H1 (cell line): ENCODE measurements around the gene PLIN1. TPM values are rescaled to one million over a fixed set of nuclear protein-coding genes. Genes with fewer than 3 reads are reported as not detected.

Experiments used
- ASH2L ChIP-seq: fragments of 200-600, 300-600 bp; sonication (generic); IDR thresholded peaks from one replicate; pipeline ENCODE4 v1.7.1; 2017; ENCODE audit warnings: low read length
- CREB1 ChIP-seq: IDR thresholded peaks from 2 replicates; pipeline ENCODE4 v1.6.1; 2012; ENCODE audit warnings: inconsistent platforms
- GABPA ChIP-seq: IDR thresholded peaks from 2 replicates; pipeline ENCODE4 v1.6.1; 2011; ENCODE audit warnings: mild to moderate bottlenecking, low read length, moderate library complexity, borderline replicate concordance; ENCODE audit not compliant: insufficient read depth
- GTF2F1 ChIP-seq: IDR thresholded peaks from 2 replicates; pipeline ENCODE4 v1.6.1; 2012; ENCODE audit warnings: low read depth, low read length, improper control_type of control experiment, borderline replicate concordance
- PHF8 ChIP-seq: fragments of 200-600 bp; sonication (generic); conservative IDR thresholded peaks from 2 replicates; pipeline ENCODE4 v1.7.1; 2012; ENCODE audit warnings: low read depth, mild to moderate bottlenecking, inconsistent platforms, low read length, moderate library complexity
- POLR2A ChIP-seq, 2 experiments: IDR thresholded peaks; 1 replicate in 1 of 2; 2 replicates in 1 of 2; pipeline ENCODE4 v1.6.1; 2011; ENCODE audit warnings: low read depth in 2 of 2, low read length in 2 of 2, mild to moderate bottlenecking in 2 of 2; ENCODE audit errors: control extremely low read depth in 1 of 2
- POLR2AphosphoS5 ChIP-seq: IDR thresholded peaks from 2 replicates; pipeline ENCODE4 v1.6.1; 2011; ENCODE audit warnings: low read depth, low read length
- SAP30 ChIP-seq: fragments of 300-600 bp; sonication (generic); IDR thresholded peaks from 2 replicates; pipeline ENCODE4 v1.7.1; 2012; ENCODE audit warnings: low read length, moderate library complexity, mild to moderate bottlenecking, inconsistent platforms; ENCODE audit not compliant: insufficient read depth, insufficient replicate concordance
- ZNF274 ChIP-seq: IDR thresholded peaks from 2 replicates; pipeline ENCODE4 v1.7.0; 2012; ENCODE audit warnings: low read length, borderline replicate concordance; ENCODE audit errors: extremely low read depth
- polyA plus RNA-seq, 7 experiments: library from polyadenylated mRNA; depleted of rRNA in 3 of 7; stranded (reverse) in 5 of 7; unstranded in 2 of 7; fragments of >200 nt in 5 of 7; fragments of 200-250 nt in 2 of 7; gene quantifications; 1 replicate in 5 of 7; 2 replicates in 1 of 7; 4 replicates in 1 of 7; pipeline versions ENCODE4 v1.2.1 to v1.2.3, GENCODE V29; 2011 to 2013; ENCODE audit warnings: missing spikeins in 2 of 7, mixed read lengths in 2 of 7
- total RNA-seq: library from RNA; stranded (reverse); fragmentation: NEBNext Ultra II Directional; extraction: Animal tissue kit (Norgen Biotek cat#: 25700); gene quantifications from 2 replicates; pipeline ENCODE4 v1.2.1, GENCODE V29; 2021
- TF ChIP-seq, protein P1 (sequence below): fragments of 300-600 bp; sonication (generic); IDR thresholded peaks from 2 replicates; pipeline ENCODE4 v1.7.1; 2012; ENCODE audit warnings: low read length, moderate library complexity, mild to moderate bottlenecking, inconsistent platforms; ENCODE audit not compliant: insufficient replicate concordance
- TF ChIP-seq, protein P2 (sequence below): IDR thresholded peaks from 2 replicates; pipeline ENCODE4 v1.6.1; 2011; ENCODE audit warnings: low read depth, mild to moderate bottlenecking, low read length; ENCODE audit not compliant: insufficient read depth

PLIN1 gene
- total and polyA plus RNA-seq, 2 of the 8 experiments (the other 6 are each of a cell fraction or from before 2014, with no cell fraction given) = 0.33 TPM; not detected in 1

DNA sequence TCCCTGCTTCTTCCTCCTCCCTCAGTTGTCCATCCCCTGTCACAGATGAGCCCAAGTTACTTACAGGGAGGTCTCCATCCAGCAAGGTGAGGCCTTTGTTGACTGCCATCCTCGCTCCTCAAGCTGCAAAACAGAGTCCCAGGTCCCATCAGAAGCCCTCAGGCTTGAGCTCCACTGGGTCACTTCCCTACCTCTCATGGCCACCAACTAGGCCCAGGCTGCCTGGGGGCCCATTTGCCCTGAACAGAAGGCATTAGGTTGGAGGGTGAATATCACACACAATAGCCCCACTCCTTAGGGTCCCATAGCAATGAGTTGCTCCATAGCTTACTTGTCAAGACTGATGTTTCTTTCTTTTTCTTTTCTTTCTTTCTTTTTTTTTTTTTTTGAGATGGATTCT, 1.8 kb downstream of the PLIN1 start (continued):
- TF ChIP-seq, protein P1, sequence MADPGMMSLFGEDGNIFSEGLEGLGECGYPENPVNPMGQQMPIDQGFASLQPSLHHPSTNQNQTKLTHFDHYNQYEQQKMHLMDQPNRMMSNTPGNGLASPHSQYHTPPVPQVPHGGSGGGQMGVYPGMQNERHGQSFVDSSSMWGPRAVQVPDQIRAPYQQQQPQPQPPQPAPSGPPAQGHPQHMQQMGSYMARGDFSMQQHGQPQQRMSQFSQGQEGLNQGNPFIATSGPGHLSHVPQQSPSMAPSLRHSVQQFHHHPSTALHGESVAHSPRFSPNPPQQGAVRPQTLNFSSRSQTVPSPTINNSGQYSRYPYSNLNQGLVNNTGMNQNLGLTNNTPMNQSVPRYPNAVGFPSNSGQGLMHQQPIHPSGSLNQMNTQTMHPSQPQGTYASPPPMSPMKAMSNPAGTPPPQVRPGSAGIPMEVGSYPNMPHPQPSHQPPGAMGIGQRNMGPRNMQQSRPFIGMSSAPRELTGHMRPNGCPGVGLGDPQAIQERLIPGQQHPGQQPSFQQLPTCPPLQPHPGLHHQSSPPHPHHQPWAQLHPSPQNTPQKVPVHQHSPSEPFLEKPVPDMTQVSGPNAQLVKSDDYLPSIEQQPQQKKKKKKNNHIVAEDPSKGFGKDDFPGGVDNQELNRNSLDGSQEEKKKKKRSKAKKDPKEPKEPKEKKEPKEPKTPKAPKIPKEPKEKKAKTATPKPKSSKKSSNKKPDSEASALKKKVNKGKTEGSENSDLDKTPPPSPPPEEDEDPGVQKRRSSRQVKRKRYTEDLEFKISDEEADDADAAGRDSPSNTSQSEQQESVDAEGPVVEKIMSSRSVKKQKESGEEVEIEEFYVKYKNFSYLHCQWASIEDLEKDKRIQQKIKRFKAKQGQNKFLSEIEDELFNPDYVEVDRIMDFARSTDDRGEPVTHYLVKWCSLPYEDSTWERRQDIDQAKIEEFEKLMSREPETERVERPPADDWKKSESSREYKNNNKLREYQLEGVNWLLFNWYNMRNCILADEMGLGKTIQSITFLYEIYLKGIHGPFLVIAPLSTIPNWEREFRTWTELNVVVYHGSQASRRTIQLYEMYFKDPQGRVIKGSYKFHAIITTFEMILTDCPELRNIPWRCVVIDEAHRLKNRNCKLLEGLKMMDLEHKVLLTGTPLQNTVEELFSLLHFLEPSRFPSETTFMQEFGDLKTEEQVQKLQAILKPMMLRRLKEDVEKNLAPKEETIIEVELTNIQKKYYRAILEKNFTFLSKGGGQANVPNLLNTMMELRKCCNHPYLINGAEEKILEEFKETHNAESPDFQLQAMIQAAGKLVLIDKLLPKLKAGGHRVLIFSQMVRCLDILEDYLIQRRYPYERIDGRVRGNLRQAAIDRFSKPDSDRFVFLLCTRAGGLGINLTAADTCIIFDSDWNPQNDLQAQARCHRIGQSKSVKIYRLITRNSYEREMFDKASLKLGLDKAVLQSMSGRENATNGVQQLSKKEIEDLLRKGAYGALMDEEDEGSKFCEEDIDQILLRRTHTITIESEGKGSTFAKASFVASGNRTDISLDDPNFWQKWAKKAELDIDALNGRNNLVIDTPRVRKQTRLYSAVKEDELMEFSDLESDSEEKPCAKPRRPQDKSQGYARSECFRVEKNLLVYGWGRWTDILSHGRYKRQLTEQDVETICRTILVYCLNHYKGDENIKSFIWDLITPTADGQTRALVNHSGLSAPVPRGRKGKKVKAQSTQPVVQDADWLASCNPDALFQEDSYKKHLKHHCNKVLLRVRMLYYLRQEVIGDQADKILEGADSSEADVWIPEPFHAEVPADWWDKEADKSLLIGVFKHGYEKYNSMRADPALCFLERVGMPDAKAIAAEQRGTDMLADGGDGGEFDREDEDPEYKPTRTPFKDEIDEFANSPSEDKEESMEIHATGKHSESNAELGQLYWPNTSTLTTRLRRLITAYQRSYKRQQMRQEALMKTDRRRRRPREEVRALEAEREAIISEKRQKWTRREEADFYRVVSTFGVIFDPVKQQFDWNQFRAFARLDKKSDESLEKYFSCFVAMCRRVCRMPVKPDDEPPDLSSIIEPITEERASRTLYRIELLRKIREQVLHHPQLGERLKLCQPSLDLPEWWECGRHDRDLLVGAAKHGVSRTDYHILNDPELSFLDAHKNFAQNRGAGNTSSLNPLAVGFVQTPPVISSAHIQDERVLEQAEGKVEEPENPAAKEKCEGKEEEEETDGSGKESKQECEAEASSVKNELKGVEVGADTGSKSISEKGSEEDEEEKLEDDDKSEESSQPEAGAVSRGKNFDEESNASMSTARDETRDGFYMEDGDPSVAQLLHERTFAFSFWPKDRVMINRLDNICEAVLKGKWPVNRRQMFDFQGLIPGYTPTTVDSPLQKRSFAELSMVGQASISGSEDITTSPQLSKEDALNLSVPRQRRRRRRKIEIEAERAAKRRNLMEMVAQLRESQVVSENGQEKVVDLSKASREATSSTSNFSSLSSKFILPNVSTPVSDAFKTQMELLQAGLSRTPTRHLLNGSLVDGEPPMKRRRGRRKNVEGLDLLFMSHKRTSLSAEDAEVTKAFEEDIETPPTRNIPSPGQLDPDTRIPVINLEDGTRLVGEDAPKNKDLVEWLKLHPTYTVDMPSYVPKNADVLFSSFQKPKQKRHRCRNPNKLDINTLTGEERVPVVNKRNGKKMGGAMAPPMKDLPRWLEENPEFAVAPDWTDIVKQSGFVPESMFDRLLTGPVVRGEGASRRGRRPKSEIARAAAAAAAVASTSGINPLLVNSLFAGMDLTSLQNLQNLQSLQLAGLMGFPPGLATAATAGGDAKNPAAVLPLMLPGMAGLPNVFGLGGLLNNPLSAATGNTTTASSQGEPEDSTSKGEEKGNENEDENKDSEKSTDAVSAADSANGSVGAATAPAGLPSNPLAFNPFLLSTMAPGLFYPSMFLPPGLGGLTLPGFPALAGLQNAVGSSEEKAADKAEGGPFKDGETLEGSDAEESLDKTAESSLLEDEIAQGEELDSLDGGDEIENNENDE = no peak
- TF ChIP-seq POLR2A (IDR thresholded peaks at IDR 0.05; ENCODE audit: control extremely low read depth in 1 of 2, low read depth in 2 of 2, low read length in 2 of 2) (no peak), ASH2L (no peak), ZNF274 (no peak), POLR2AphosphoS5 (no peak), PHF8 (no peak), SAP30 (no peak), CREB1 (no peak), GABPA (no peak), GTF2F1 (no peak)
- TF ChIP-seq, protein P2, sequence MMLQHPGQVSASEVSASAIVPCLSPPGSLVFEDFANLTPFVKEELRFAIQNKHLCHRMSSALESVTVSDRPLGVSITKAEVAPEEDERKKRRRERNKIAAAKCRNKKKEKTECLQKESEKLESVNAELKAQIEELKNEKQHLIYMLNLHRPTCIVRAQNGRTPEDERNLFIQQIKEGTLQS = no peak
